HepG2 (cell line): ENCODE measurements around the gene ANAPC2. TPM values are rescaled to one million over a fixed set of nuclear protein-coding genes. Genes with fewer than 3 reads are reported as not detected.

Source experiments
- ASH2L ChIP-seq: fragments of 300-600, 200-600 bp; sonication (generic); IDR thresholded peaks from 2 replicates; pipeline ENCODE4 v1.7.0; 2017; ENCODE audit warnings: low read depth, mild to moderate bottlenecking, moderate library complexity, mixed read lengths, low read length; ENCODE audit not compliant: insufficient read length
- CAMTA2 ChIP-seq: sonication (generic); formaldehyde crosslinking; IDR thresholded peaks from 2 replicates; pipeline ENCODE4 v1.4.0; 2020; ENCODE audit warnings: mild to moderate bottlenecking, missing genetic modification reagents, borderline replicate concordance
- EED ChIP-seq: sonication (generic); formaldehyde crosslinking; IDR thresholded peaks from 2 replicates; pipeline ENCODE4 v1.5.0; 2020; ENCODE audit warnings: mild to moderate bottlenecking, missing genetic modification reagents
- ERF ChIP-seq: IDR thresholded peaks from 2 replicates; pipeline ENCODE4 v1.6.1; 2018; ENCODE audit warnings: missing biosample characterization, missing genetic modification reagents
- GABPB1 ChIP-seq: IDR thresholded peaks from 2 replicates; pipeline ENCODE4 v1.6.1; 2016; ENCODE audit warnings: mild to moderate bottlenecking, missing genetic modification reagents, moderate library complexity, missing compliant biosample characterization
- ISX ChIP-seq: sonication (generic); formaldehyde crosslinking; conservative IDR thresholded peaks from 2 replicates; pipeline ENCODE4 v1.5.0; 2020; ENCODE audit warnings: missing genetic modification reagents
- REPIN1 ChIP-seq: sonication (generic); formaldehyde crosslinking; IDR thresholded peaks from 2 replicates; pipeline ENCODE4 v1.8.0; 2022; ENCODE audit warnings: missing genetic modification reagents, low read depth, mild to moderate bottlenecking, borderline replicate concordance
- SALL2 ChIP-seq: sonication (generic); formaldehyde crosslinking; IDR thresholded peaks from 2 replicates; pipeline ENCODE4 v1.8.1; 2023; ENCODE audit warnings: mild to moderate bottlenecking, missing genetic modification reagents, inconsistent platforms
- SIN3A ChIP-seq: IDR thresholded peaks from 2 replicates; pipeline ENCODE4 v1.6.1; 2011; ENCODE audit warnings: low read depth, mild to moderate bottlenecking, control low read depth, low read length, borderline replicate concordance
- SRSF1 ChIP-seq: fragments of 200-400 bp; formaldehyde crosslinking; optimal IDR thresholded peaks from 2 replicates; pipeline ENCODE3; 2017; ENCODE audit warnings: mild to moderate bottlenecking, low read depth, low read length, moderate library complexity
- SRY ChIP-seq: sonication (generic); formaldehyde crosslinking; IDR thresholded peaks from 2 replicates; pipeline ENCODE4 v1.8.0; 2022; ENCODE audit warnings: mild to moderate bottlenecking, missing genetic modification reagents
- ZBTB7A ChIP-seq: sonication (generic); formaldehyde crosslinking; IDR thresholded peaks from 2 replicates; pipeline ENCODE4 v1.8.0; 2022; ENCODE audit warnings: mild to moderate bottlenecking, missing genetic modification reagents
- ZFX ChIP-seq: sonication (generic); formaldehyde crosslinking; IDR thresholded peaks from 2 replicates; pipeline ENCODE4 v1.4.0; 2020; ENCODE audit warnings: mild to moderate bottlenecking, low read depth, missing genetic modification reagents, moderate library complexity
- ZMYM4 ChIP-seq: sonication (generic); formaldehyde crosslinking; IDR thresholded peaks from 2 replicates; pipeline ENCODE4 v1.8.1; 2023; ENCODE audit warnings: mild to moderate bottlenecking, missing genetic modification reagents
- ZNF260 ChIP-seq: sonication (generic); formaldehyde crosslinking; IDR thresholded peaks from 2 replicates; pipeline ENCODE4 v1.4.0; 2020; ENCODE audit warnings: missing genetic modification reagents, low read depth, mild to moderate bottlenecking, borderline replicate concordance
- ZNF703 ChIP-seq: sonication (generic); formaldehyde crosslinking; IDR thresholded peaks from 2 replicates; pipeline ENCODE4 v1.5.1; 2020; ENCODE audit warnings: missing genetic modification reagents, mild to moderate bottlenecking, moderate library complexity, borderline replicate concordance
- ZNF776 ChIP-seq: sonication (generic); formaldehyde crosslinking; IDR thresholded peaks from 2 replicates; pipeline ENCODE4 v1.4.0; 2020; ENCODE audit warnings: mild to moderate bottlenecking, missing genetic modification reagents
- ZNF850 ChIP-seq: sonication (generic); formaldehyde crosslinking; conservative IDR thresholded peaks from 2 replicates; pipeline ENCODE4 v1.9.0; 2021; ENCODE audit warnings: mild to moderate bottlenecking, missing genetic modification reagents
- polyA plus RNA-seq, 8 experiments: library from polyadenylated mRNA; depleted of rRNA in 3 of 8; stranded (reverse) in 7 of 8; unstranded in 1 of 8; fragments of >200 nt; fragmentation: Illumina TruSeq in 4 of 8; extraction: Trizol in 4 of 8; gene quantifications; 2 replicates each; pipeline versions ENCODE4 v1.2.1 to v1.2.3, GENCODE V29; 2011 to 2016; ENCODE audit warnings: low read depth in 4 of 8, missing spikeins in 1 of 8, mixed read lengths in 1 of 8; ENCODE audit not compliant: insufficient read depth in 1 of 8
- total RNA-seq, 5 experiments: library from RNA; depleted of rRNA; stranded (reverse); fragments of >200 nt; fragmentation: Illumina TruSeq; extraction: Trizol; gene quantifications; 2 replicates each; pipeline ENCODE4 v1.2.3, GENCODE V29; 2016; ENCODE audit warnings: low read depth in 1 of 5
- TF ChIP-seq, protein P1 (sequence below): sonication (generic); formaldehyde crosslinking; IDR thresholded peaks from 2 replicates; pipeline ENCODE4 v1.4.0; 2020; ENCODE audit warnings: missing genetic modification reagents
- TF ChIP-seq, protein P2 (sequence below): sonication (generic); formaldehyde crosslinking; IDR thresholded peaks from 2 replicates; pipeline ENCODE4 v1.4.0; 2020; ENCODE audit warnings: mild to moderate bottlenecking, missing genetic modification reagents
- TF ChIP-seq, protein P3 (sequence below): sonication (generic); formaldehyde crosslinking; IDR thresholded peaks from 2 replicates; pipeline ENCODE4 v1.4.0; 2020; ENCODE audit warnings: missing genetic modification reagents, borderline replicate concordance

The ANAPC2 gene
- total and polyA plus RNA-seq, 2 of the 13 experiments (the other 11 are each of a cell fraction or from before 2014, with no cell fraction given) = 12.3 to 15.4 TPM

DNA sequence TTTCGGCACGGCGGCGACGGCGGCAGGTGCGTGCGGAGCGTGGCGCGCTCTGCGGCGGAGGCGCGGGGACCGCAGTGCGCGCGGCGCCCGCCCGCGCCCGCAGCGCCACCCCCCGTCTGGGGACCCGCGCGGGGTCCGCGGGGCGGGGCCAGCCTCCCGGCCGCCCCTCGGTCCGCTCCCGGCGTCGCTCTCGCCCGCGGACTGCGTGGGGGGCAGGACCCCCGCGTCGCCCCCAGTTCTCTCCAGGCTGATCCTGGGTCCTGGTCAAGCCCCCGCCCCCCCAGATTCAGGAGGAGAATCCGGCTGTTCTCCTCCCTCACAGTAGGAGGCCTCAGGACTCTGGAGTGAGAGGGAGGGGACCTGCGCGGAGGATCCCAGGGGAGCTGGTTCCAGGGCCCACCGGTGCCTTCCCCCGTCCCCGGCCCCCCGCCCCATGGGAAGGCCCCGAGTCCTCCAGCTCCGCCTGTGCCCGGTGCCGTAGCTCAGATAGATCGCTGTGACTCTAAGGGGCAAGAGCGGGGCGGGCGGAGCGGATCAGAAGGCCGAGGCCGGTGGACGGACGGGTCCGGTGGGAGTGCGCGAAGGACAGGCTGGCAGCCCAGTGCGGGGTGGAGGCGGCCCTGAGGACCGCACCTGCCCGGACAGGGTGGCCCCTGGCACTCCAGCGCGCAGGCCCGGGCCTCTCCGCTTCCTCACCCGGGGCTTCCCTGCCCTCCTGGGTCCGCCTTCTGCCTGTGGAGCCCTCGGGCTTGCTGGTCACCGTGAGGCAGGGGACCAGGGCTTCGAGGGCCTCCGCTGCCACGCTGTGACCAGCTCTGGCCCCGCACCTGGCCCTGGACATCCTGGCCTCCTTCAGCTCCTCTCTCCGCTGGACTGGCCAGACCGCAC lies 34.1 kb upstream of the ANAPC2 start, which contains the start of gene RNF208 (continued):
- TF ChIP-seq ZNF850 (CRISPR knock-in tag) (no peak), ZNF260 (no peak), REPIN1 (0 out of 2 replicates have a peak, but pooled peaks have one; percentile 29), ERF (CRISPR knock-in tag) (no peak), EED (CRISPR knock-in tag) (peak; percentile 83; the same call in 1 of the 2 replicates), ZFX (CRISPR knock-in tag) (peak; percentile 71), ZMYM4 (CRISPR knock-in tag) (peak; percentile 56; the same call in 1 of the 2 replicates), ZBTB7A (0 out of 2 replicates have a peak, but pooled peaks have one; percentile 28), CAMTA2 (CRISPR knock-in tag) (0 out of 2 replicates have a peak, but pooled peaks have one; percentile 52), ZNF776 (peak; percentile 63; the same call in 1 of the 2 replicates), ASH2L (no peak), ISX (CRISPR knock-in tag) (no peak), ZNF703 (peak; percentile 32; the same call in 1 of the 2 replicates), SRY (CRISPR knock-in tag) (peak; percentile 47; the same call in 1 of the 2 replicates), SIN3A (no peak), SALL2 (CRISPR knock-in tag) (0 out of 2 replicates have a peak, but pooled peaks have one; percentile 22), GABPB1 (peak; percentile 63; the same call in 1 of the 2 replicates), SRSF1 (no peak)
- TF ChIP-seq, protein P1, sequence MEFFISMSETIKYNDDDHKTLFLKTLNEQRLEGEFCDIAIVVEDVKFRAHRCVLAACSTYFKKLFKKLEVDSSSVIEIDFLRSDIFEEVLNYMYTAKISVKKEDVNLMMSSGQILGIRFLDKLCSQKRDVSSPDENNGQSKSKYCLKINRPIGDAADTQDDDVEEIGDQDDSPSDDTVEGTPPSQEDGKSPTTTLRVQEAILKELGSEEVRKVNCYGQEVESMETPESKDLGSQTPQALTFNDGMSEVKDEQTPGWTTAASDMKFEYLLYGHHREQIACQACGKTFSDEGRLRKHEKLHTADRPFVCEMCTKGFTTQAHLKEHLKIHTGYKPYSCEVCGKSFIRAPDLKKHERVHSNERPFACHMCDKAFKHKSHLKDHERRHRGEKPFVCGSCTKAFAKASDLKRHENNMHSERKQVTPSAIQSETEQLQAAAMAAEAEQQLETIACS (CRISPR knock-in tag) = 0 out of 2 replicates have a peak, but pooled peaks have one; percentile 0
- TF ChIP-seq, protein P2, sequence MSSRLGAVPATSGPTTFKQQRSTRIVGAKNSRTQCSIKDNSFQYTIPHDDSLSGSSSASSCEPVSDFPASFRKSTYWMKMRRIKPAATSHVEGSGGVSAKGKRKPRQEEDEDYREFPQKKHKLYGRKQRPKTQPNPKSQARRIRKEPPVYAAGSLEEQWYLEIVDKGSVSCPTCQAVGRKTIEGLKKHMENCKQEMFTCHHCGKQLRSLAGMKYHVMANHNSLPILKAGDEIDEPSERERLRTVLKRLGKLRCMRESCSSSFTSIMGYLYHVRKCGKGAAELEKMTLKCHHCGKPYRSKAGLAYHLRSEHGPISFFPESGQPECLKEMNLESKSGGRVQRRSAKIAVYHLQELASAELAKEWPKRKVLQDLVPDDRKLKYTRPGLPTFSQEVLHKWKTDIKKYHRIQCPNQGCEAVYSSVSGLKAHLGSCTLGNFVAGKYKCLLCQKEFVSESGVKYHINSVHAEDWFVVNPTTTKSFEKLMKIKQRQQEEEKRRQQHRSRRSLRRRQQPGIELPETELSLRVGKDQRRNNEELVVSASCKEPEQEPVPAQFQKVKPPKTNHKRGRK (CRISPR knock-in tag) = no peak
- TF ChIP-seq, protein P3, sequence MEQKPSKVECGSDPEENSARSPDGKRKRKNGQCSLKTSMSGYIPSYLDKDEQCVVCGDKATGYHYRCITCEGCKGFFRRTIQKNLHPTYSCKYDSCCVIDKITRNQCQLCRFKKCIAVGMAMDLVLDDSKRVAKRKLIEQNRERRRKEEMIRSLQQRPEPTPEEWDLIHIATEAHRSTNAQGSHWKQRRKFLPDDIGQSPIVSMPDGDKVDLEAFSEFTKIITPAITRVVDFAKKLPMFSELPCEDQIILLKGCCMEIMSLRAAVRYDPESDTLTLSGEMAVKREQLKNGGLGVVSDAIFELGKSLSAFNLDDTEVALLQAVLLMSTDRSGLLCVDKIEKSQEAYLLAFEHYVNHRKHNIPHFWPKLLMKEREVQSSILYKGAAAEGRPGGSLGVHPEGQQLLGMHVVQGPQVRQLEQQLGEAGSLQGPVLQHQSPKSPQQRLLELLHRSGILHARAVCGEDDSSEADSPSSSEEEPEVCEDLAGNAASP = no peak
